ENCODE results near the gene PRR23A. TPM values are rescaled to one million over a fixed set of nuclear protein-coding genes. Genes with fewer than 3 reads are reported as not detected.

PRR23A gene
- not detected in 5 replicates for total RNA-seq (2022; extraction: Qiagen RNA extraction; ENCODE audit: low read depth)

DNA sequence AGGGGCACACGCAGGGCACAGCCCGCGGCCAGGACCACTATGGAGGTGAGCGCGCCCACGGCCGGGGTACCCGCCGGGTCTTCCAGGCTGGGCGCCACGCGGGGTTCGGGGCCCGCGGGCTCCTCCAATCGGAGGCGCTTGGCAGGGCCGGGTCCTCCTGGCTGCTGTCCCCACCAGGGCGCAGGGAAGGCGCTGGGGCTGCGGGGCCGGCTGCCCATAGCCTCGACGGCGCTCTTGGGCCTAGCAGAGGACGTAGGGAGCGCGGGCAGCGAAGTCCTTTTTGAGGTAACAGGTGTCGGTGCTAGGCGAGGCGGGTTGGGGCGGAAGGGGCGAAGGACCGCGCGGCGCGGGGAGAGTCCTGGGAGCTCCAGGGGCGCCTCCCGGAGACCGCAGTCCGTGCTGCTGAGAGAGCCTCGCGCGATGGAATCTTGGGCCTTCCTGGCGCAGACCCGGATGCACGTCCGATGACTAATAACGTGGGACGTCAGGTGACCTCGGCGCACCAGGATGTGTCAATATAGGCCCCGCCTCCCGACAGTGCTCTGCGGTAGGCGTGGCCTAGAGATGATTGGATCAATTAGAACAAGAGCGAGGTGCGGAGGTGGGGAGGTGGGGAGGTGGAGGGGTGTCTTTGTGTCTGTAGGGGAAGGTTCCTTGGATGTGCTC is at the start of gene PRR23A:
PRR23A (minus strand) TSS at position 218 of the 666 bp plus-strand sequence; CDS start at position 218, 0 bp downstream.

DNA sequence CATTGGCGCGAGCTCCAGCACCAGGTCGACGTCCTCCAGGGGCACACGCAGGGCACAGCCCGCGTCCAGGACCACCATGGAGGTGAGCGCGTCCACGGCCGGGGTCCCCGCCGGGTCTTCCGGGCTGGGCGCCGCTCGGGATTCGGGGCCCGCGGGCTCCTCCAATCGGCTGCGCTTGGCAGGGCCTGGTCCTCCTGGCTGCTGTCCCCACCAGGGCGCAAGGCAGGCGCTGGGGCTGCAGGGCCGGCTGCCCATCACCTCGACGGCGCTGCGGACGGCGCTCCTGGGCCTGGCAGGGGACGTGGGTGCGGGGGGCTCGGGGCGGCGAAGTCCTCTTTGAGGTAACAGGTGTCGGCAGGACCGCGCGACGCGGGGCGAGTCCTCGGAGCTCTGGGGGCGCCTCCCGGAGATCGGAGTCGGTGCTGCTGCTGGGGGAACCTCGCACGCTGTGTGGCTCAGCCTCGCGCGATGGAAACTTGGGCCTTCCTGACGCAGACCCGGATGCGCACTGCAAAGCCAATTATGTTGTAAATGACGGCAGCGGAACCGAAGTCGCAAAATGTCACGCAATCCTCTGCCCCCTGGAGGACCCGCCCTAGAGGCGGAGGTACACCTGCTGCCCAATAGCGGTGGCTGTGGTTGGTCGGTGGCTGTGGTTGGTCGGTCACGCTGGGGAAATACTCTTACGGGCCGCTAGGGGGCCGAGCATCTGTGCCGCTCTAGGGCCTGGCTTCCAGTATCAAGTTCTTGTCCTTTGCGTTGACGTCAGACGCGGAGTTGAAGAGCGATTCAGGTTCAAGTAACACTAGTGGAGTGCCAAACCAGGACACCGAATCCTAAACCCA is 38.5 kb upstream of the PRR23A start, which contains the start of gene PRR23C:
PRR23C (minus strand) TSS at position 527 of the 845 bp plus-strand sequence; CDS start at position 255, 272 bp downstream.

DNA sequence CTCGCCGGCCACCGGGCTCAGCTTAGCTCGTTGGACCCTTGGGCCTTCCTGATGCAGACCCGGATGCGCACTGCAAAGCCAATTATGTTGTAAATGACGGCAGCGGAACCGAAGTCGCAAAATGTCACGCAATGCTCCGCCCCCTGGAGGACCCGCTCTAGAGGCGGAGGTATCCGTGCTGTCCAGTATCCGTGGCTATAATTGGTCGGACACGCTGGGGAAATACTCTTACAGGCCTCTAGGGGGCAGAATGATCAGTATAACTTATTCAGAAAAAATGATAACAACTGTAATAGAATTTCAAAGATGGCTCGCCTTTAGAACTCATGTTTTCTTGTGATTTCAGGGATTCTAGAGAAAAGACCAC is 14.8 kb upstream of the PRR23A start, which contains the start of gene PRR23B:
PRR23B (minus strand) TSS at position 59 of the 367 bp plus-strand sequence. CDS start 265 bp downstream, outside the sequence.

Other genes starting within 250 kb of the PRR23A start
- 13.9 to 18.9 TPM (median 16.9 TPM) in 5 replicates for gene PIK3CB, start 171.3 kb downstream of the PRR23A start, total RNA-seq (2022; extraction: Qiagen RNA extraction; ENCODE audit: low read depth)
- gene FOXL2, start 59.1 kb downstream of the PRR23A start, total RNA-seq (2022; extraction: Qiagen RNA extraction; ENCODE audit: low read depth), result 2.7 to 4.8 TPM (median 4.5 TPM) in 5 replicates
- gene FOXL2NB, start 59.1 kb downstream of the PRR23A start, total RNA-seq (2022; extraction: Qiagen RNA extraction; ENCODE audit: low read depth), result 0.69 to 1.4 TPM (median 1.2 TPM) in 5 replicates
- gene PRR23B, start 14.7 kb upstream of the PRR23A start, total RNA-seq (2022; extraction: Qiagen RNA extraction; ENCODE audit: low read depth), result not detected in 5 replicates
- gene PRR23C, start 38.6 kb upstream of the PRR23A start, total RNA-seq (2022; extraction: Qiagen RNA extraction; ENCODE audit: low read depth), result not detected in 5 replicates

Data from A549 treated with GW870086 at 1 μM for 4 hours (cell line).